Measurements from ENCODE around the gene ENDOU.

Gene ENDOU

GRCh38 chr12:47737936-47738594 is 12.8 kb upstream of the ENDOU start:
- DNase-seq (ENCODE audit: low read depth): no peak
- H3K4me3 ChIP-seq (ENCODE audit: low read depth, low read length): no peak overlapping the region
- no peak for TF ChIP-seq CTCF (IDR thresholded peaks at IDR 0.05; ENCODE audit: insufficient read depth, low read depth, low read length, missing control alignments)

- TF ChIP-seq CTCF (IDR thresholded peaks at IDR 0.05; ENCODE audit: insufficient read depth, low read depth, low read length, missing control alignments): no peak
- DNase-seq (ENCODE audit: low read depth): no peak
- no peak overlapping the region for H3K4me3 ChIP-seq (ENCODE audit: low read depth, low read length)
Measured at GRCh38 chr12:47736877-47737676, 11.8 kb upstream of the ENDOU start.

- TF ChIP-seq CTCF (IDR thresholded peaks at IDR 0.05; ENCODE audit: insufficient read depth, low read depth, low read length, missing control alignments): no peak
- no peak for DNase-seq (ENCODE audit: low read depth)
- H3K4me3 ChIP-seq (ENCODE audit: low read depth, low read length): no peak overlapping the region
Measured at GRCh38 chr12:47736216-47736615, 10.9 kb upstream of the ENDOU start.

- DNase-seq (ENCODE audit: low read depth): no peak
- no peak for TF ChIP-seq CTCF (IDR thresholded peaks at IDR 0.05; ENCODE audit: insufficient read depth, low read depth, low read length, missing control alignments)
- H3K4me3 ChIP-seq (ENCODE audit: low read depth, low read length): no peak overlapping the region
Measured at GRCh38 chr12:47735649-47736048, 10.4 kb upstream of the ENDOU start.

GRCh38 chr12:47734725-47735480 is 9.6 kb upstream of the ENDOU start:
- H3K4me3 ChIP-seq (ENCODE audit: low read depth, low read length): no peak overlapping the region
- TF ChIP-seq CTCF (IDR thresholded peaks at IDR 0.05; ENCODE audit: insufficient read depth, low read depth, low read length, missing control alignments): no peak
- DNase-seq (ENCODE audit: low read depth): no peak

GRCh38 chr12:47733142-47733541 is 7.9 kb upstream of the ENDOU start:
- H3K4me3 ChIP-seq (ENCODE audit: low read depth, low read length): no peak overlapping the region
- TF ChIP-seq CTCF (IDR thresholded peaks at IDR 0.05; ENCODE audit: insufficient read depth, low read depth, low read length, missing control alignments): no peak
- no peak for DNase-seq (ENCODE audit: low read depth)
